22Rv1 (cell line): ENCODE measurements around the gene FHOD1.

ENCODE experiments used
- CTCF ChIP-seq: fragments of 450-650 bp; IDR thresholded peaks from 2 replicates; pipeline ENCODE4 v1.5.1; 2017; ENCODE audit warnings: mild to moderate bottlenecking
- ZFX ChIP-seq: fragments of 450-650 bp; IDR thresholded peaks from 2 replicates; pipeline ENCODE4 v1.6.1; 2017; ENCODE audit warnings: antibody characterized with exemption, borderline replicate concordance

- TF ChIP-seq CTCF, result no peak
- no peak for TF ChIP-seq ZFX
Measured at GRCh38 chr16:67229906-67230808, 17.1 kb downstream of the FHOD1 start.
